Keratinocyte (primary cell): ENCODE measurements around the gene TFRC. TPM values are rescaled to one million over a fixed set of nuclear protein-coding genes. Genes with fewer than 3 reads are reported as not detected.

Experiments used
- DNase-seq: peaks from one replicate; pipeline ENCODE4 v3.0.0-alpha.2; 2011; ENCODE audit warnings: low read depth, missing footprints, low spot score
- FAIRE-seq: peaks from 2 replicates; lab custom pipeline; 2011; peaks lifted over from hg19 to GRCh38; lab: Jason Lieb, UNC
- H2AFZ ChIP-seq: 2 replicates; pipeline ENCODE4 v1.6.0; 2012; ENCODE audit warnings: low read length, control low read depth, inconsistent platforms; ENCODE audit not compliant: control insufficient read depth
- H3K27ac ChIP-seq: 2 replicates; pipeline ENCODE4 v1.5.1; 2011; ENCODE audit warnings: low read length; ENCODE audit not compliant: control insufficient read depth, insufficient read depth
- H3K27me3 ChIP-seq: 3 replicates; pipeline ENCODE4 v1.6.0; 2011; ENCODE audit warnings: low read length; ENCODE audit not compliant: control insufficient read depth, insufficient read depth; ENCODE audit errors: extremely low read depth
- H3K36me3 ChIP-seq, 2 experiments: 2 replicates in 1 of 2; 3 replicates in 1 of 2; pipeline ENCODE4 v1.5.1; 2011; ENCODE audit warnings: low read length in 2 of 2, mild to moderate bottlenecking in 1 of 2; ENCODE audit not compliant: control insufficient read depth in 2 of 2, insufficient read depth in 2 of 2; ENCODE audit errors: extremely low read depth in 1 of 2
- H3K4me1 ChIP-seq: 3 replicates; pipeline ENCODE4 v1.5.1; 2011; ENCODE audit warnings: low read length; ENCODE audit not compliant: control insufficient read depth, insufficient read depth; ENCODE audit errors: extremely low read depth
- H3K4me2 ChIP-seq: 3 replicates; pipeline ENCODE4 v1.6.0; 2011; ENCODE audit warnings: low read depth, low read length; ENCODE audit not compliant: control insufficient read depth, insufficient read depth; ENCODE audit errors: extremely low read depth
- H3K4me3 ChIP-seq, 3 experiments: fragments of 200-600 bp in 1 of 3; sonication (generic) in 1 of 3; 2 replicates in 2 of 3; 3 replicates in 1 of 3; pipeline ENCODE4 v1.5.1; 2011 to 2016; ENCODE audit warnings: low read length in 3 of 3, mild to moderate bottlenecking in 3 of 3, control low read depth in 2 of 3, inconsistent platforms in 1 of 3, low read depth in 1 of 3, mixed read lengths in 1 of 3, mixed run types in 1 of 3, moderate library complexity in 1 of 3; ENCODE audit not compliant: control insufficient read depth in 2 of 3, insufficient read depth in 2 of 3; ENCODE audit errors: extremely low read depth in 1 of 3
- H3K79me2 ChIP-seq: 2 replicates; pipeline ENCODE4 v1.6.0; 2012; ENCODE audit warnings: low read length; ENCODE audit not compliant: control insufficient read depth, insufficient read depth
- H3K9ac ChIP-seq: 3 replicates; pipeline ENCODE4 v1.6.0; 2011; ENCODE audit warnings: low read length; ENCODE audit not compliant: control insufficient read depth, insufficient read depth; ENCODE audit errors: extremely low read depth
- H3K9me1 ChIP-seq: 3 replicates; pipeline ENCODE4 v1.6.0; 2011; ENCODE audit warnings: low read length; ENCODE audit not compliant: control insufficient read depth, insufficient read depth; ENCODE audit errors: extremely low read depth
- H3K9me3 ChIP-seq: 2 replicates; pipeline ENCODE4 v1.5.1; 2012; ENCODE audit warnings: low read depth, low read length; ENCODE audit not compliant: control insufficient read depth
- H4K20me1 ChIP-seq: 3 replicates; pipeline ENCODE4 v1.6.0; 2011; ENCODE audit warnings: low read length; ENCODE audit not compliant: control insufficient read depth, insufficient read depth; ENCODE audit errors: extremely low read depth
- CTCF ChIP-seq, 3 experiments: IDR thresholded peaks in 1 of 3; conservative IDR thresholded peaks in 1 of 3; optimal IDR thresholded peaks in 1 of 3; 2 replicates in 2 of 3; 3 replicates in 1 of 3; pipeline versions ENCODE3 to v1.5.1; 2011; ENCODE audit warnings: low read length in 3 of 3, mild to moderate bottlenecking in 3 of 3, moderate library complexity in 2 of 3, control low read depth in 1 of 3, inconsistent platforms in 1 of 3; ENCODE audit not compliant: insufficient read depth in 2 of 3; ENCODE audit errors: extremely low read depth in 1 of 3
- EZH2 ChIP-seq: IDR thresholded peaks from one replicate; pipeline ENCODE4 v1.6.1; 2012; ENCODE audit warnings: inconsistent platforms, mild to moderate bottlenecking, low read length, moderate library complexity
- dilution Hi-C: fragments of 300-500 bp; cut with MboI; formaldehyde crosslinking; loops from one replicate; pipeline ENCODE4 v1.7.0; 2020; ENCODE audit warnings: low sequenced_read_pairs; ENCODE audit not compliant: extremely low pct_ligation_motif_present
- polyA plus RNA-seq, 5 experiments: library from polyadenylated mRNA; depleted of rRNA in 3 of 5; stranded (reverse) in 3 of 5; stranded (forward) in 1 of 5; unstranded in 1 of 5; fragments of >200 nt; gene quantifications; 1 replicate in 1 of 5; 2 replicates in 3 of 5; 3 replicates in 1 of 5; pipeline versions ENCODE4 v1.2.1 to v1.2.3, GENCODE V29; 2011 to 2012; ENCODE audit warnings: missing spikeins in 2 of 5, low read depth in 1 of 5, low replicate concordance in 1 of 5

TFRC gene
- polyA plus RNA-seq, 1 donor (not counting 4 experiments of a cell fraction or from before 2014, with no cell fraction given) = 109 TPM

DNA sequence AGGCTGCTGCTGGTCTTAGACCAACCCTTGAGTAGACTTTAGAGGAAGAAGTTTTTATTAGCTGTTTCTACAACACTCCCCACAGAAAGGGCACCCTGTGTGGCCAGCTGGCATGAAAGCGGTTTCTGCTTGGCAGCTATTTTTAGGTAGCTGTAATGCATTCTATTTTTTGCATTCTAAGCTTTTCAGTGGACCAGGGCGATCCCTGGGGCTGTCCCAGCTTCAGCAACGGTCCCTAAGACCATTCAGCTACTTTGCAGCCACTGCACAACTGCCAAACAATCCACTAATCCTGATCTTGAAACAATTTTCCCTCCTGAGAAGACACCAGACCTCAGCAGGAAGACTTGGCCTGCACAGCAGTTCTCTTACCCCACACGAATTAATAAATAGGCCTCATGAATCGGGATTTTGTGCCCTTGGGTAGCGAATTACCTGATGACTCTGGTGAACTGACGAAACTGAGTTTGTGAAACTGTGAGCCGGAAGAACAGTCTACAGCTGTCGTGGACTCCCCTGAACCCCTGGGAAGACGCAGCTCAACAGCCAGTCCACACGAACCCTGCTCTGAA lies 14.6 kb upstream of the TFRC start:
- Histone ChIP-seq H3K4me1 (peaks cover 4% of the 10 kb centered on the region), H3K79me2 (no peaks in the 10 kb centered on the region), H3K9me1 (no peaks in the 10 kb centered on the region), H2AFZ (peak overlapping the region; percentile 30), H4K20me1 (no peaks in the 10 kb centered on the region), H3K9me3 (no peaks in the 10 kb centered on the region), H3K9ac (no peak overlapping the region), H3K27ac (no peak overlapping the region), H3K4me3 (no peak overlapping the region), H3K4me2 (no peak overlapping the region), H3K36me3 (no peaks in the 10 kb centered on the region), H3K27me3 (no peaks in the 10 kb centered on the region)
- TF ChIP-seq CTCF (optimal IDR thresholded peaks at IDR 0.05 in 1 of 3, IDR thresholded peaks at IDR 0.05 in 1 of 3, conservative IDR thresholded peaks at IDR 0.05 in 1 of 3; ENCODE audit: extremely low read depth in 1 of 3, insufficient read depth in 2 of 3, low read length in 3 of 3) (no peak), EZH2 (no peak)
- DNase-seq (no peak), FAIRE-seq (no peak)
- dilution Hi-C loops = no loop called here

GRCh38 chr3:196093317-196094111 lies 11.6 kb upstream of the TFRC start:
- Histone ChIP-seq H3K4me3 (no peak overlapping the region), H2AFZ (no peak overlapping the region), H3K27ac (no peak overlapping the region), H3K79me2 (no peaks in the 10 kb centered on the region), H3K9me1 (no peaks in the 10 kb centered on the region), H3K4me1 (peaks cover 2% of the 10 kb centered on the region), H3K27me3 (no peaks in the 10 kb centered on the region), H3K9me3 (no peaks in the 10 kb centered on the region), H3K36me3 (no peaks in the 10 kb centered on the region), H3K9ac (no peak overlapping the region), H4K20me1 (no peaks in the 10 kb centered on the region), H3K4me2 (no peak overlapping the region)
- FAIRE-seq = no peak
- no peak for TF ChIP-seq CTCF (optimal IDR thresholded peaks at IDR 0.05 in 1 of 3, IDR thresholded peaks at IDR 0.05 in 1 of 3, conservative IDR thresholded peaks at IDR 0.05 in 1 of 3; ENCODE audit: extremely low read depth in 1 of 3, insufficient read depth in 2 of 3, low read length in 3 of 3)
- no peak for TF ChIP-seq EZH2
- dilution Hi-C loops = no loop called here
- no peak for DNase-seq
